Measurements from ENCODE around the gene ITFG1. TPM values are rescaled to one million over a fixed set of nuclear protein-coding genes. Genes with fewer than 3 reads are reported as not detected.
A peak's percentile ranks its signal among the peaks of the same experiment; 100 is the strongest.

The ITFG1 gene
- total and polyA plus RNA-seq, 9 of the 15 experiments (the other 6 are each of a cell fraction or from before 2014, with no cell fraction given): 17.1 to 83.5 (median 35.8) TPM

- TF ChIP-seq CREB3L1 (IDR thresholded peaks at IDR 0.05; ENCODE audit: borderline replicate concordance, low read depth): peak; percentile 68; the same call in 1 of the 2 replicates
- no peak for TF ChIP-seq ZNF384 (IDR thresholded peaks at IDR 0.05; ENCODE audit: low read depth, low read length)
- TF ChIP-seq ZNF583 (CRISPR knock-in tag; IDR thresholded peaks at IDR 0.05): 0 out of 2 replicates have a peak, but pooled peaks have one; percentile 15
- TF ChIP-seq DIDO1 (tag; IDR thresholded peaks at IDR 0.05; ENCODE audit: low read depth): no peak
- peak; percentile 2 for TF ChIP-seq TAF1 (IDR thresholded peaks at IDR 0.05; ENCODE audit: control insufficient read depth, extremely low read depth, insufficient read depth, low read length, severe bottlenecking)
- no peak for TF ChIP-seq TEAD4 (IDR thresholded peaks at IDR 0.05; ENCODE audit: low read length)
- TF ChIP-seq TEAD4 (CRISPR knock-in tag; IDR thresholded peaks at IDR 0.05; ENCODE audit: borderline replicate concordance): 0 out of 2 replicates have a peak, but pooled peaks have one; percentile 34
- no peak for TF ChIP-seq ZBTB9 (CRISPR knock-in tag; IDR thresholded peaks at IDR 0.05)
- peak; percentile 97 for TF ChIP-seq L3MBTL2 (IDR thresholded peaks at IDR 0.05)
- TF ChIP-seq PCBP1 (IDR thresholded peaks at IDR 0.05; ENCODE audit: low read depth, low read length, poor library complexity, severe bottlenecking): peak; percentile 27
- TF ChIP-seq GATAD2B (IDR thresholded peaks at IDR 0.05; ENCODE audit: borderline replicate concordance): 0 out of 2 replicates have a peak, but pooled peaks have one; percentile 45
- TF ChIP-seq DEAF1 (CRISPR knock-in tag; IDR thresholded peaks at IDR 0.05): no peak
- no peak for TF ChIP-seq POLR3A (IDR thresholded peaks at IDR 0.05; ENCODE audit: borderline replicate concordance, extremely low read depth, insufficient read depth, insufficient read length)
- TF ChIP-seq NCOA1 (IDR thresholded peaks at IDR 0.05; ENCODE audit: low read depth): no peak
- peak in 1 of 2 experiments; percentile 47; a peak in 1 of 4 replicates for TF ChIP-seq MLLT1 (IDR thresholded peaks at IDR 0.05)
- TF ChIP-seq ZNF143 (CRISPR knock-in tag; IDR thresholded peaks at IDR 0.05): no peak
- TF ChIP-seq ZNF644 (tag; IDR thresholded peaks at IDR 0.05; ENCODE audit: low read depth): peak; percentile 78; the same call in 1 of the 2 replicates
- TF ChIP-seq RBBP5 (IDR thresholded peaks at IDR 0.05; ENCODE audit: borderline replicate concordance, insufficient read depth, low read length, poor library complexity, severe bottlenecking): peak; percentile 68
- TF ChIP-seq GTF2B (IDR thresholded peaks at IDR 0.05; ENCODE audit: extremely low read depth, insufficient read length): no peak
Measured at GRCh38 chr16:47143677-47144558, 316.9 kb downstream of the ITFG1 start, which contains the start of gene NETO2 (continued).
